ENCODE data around the gene SCP2D1. TPM values are rescaled to one million over a fixed set of nuclear protein-coding genes. Genes with fewer than 3 reads are reported as not detected.

Gene SCP2D1
- polyA plus RNA-seq, 4 donors: not detected

DNA sequence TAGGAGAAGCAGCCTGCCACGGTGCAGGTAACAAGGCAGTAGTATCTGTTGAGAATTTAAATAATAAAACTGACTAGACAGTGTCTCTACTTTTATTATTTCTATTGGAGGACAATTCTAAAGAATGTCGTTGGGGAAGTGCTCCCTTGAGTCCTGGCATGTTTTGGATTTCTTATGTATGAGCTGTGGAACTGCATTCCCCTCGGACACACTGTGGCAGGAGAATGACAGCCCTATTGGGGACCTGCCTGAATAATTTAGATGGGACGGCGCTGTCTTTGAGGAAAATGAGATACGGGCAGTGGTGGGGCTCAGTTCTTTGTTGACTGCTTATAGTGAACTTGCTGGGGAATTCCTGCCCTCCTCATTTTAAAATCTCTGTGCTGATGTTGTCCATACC lies 2.4 kb upstream of the SCP2D1 start:
- DNase-seq (ENCODE audit: low read depth in 4 of 4, low spot score in 3 of 4): no peak

DNA sequence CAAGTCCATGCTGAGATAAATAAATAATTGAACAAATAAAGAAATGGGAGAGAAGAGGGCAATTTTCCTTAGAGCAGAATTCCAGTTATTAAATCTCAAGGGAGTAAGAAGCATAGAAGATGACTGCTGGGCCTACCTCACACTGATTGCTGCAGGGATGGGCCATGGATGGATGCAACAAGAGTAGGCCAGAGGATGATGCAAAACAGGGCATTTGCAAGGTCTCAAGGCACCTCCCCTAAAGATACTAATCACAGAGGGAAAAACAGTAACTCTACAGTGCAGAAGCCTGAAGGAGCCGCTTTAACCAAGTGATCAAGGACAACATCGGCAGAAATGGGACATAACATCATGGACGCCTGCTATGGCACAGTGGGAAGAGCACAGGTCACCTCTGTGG lies 1.7 kb upstream of the SCP2D1 start:
- no peak for DNase-seq (ENCODE audit: low read depth in 4 of 4, low spot score in 3 of 4)

DNA sequence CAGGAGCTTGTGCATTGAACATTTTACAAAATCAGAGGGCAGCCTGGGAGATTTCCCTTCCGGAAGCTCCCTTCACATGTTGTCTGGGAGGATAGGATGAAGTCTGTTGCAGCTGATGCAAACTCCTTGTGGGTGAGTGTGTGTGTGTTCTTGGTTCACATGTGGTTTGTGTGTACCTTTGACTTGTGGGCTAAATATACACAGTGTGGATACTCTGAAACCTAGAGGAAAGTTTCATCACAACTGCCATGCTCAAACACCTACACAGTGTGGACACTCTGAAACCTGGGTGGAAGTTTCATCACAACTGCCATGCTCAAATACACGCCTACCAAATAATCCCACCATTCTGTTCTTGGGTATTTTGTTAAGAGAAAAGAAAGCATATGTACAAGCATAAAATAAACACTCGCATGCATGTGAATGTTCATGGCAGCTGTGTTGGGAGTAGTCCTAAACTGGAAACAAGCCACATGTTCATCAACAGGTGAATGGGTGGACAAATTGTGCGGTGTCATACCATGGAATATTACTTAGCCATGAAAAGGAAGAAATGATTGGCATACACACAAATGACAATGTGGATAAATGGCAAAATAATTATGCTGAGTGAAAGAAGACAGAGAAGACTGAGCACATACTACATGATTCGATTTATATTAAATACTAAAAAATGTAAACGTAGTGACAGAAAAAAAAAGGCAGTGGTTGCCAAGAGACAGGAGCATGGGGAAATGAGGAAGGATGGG lies 1.8 kb downstream of the SCP2D1 start:
- no peak for DNase-seq (ENCODE audit: low read depth in 4 of 4, low spot score in 3 of 4)

DNA sequence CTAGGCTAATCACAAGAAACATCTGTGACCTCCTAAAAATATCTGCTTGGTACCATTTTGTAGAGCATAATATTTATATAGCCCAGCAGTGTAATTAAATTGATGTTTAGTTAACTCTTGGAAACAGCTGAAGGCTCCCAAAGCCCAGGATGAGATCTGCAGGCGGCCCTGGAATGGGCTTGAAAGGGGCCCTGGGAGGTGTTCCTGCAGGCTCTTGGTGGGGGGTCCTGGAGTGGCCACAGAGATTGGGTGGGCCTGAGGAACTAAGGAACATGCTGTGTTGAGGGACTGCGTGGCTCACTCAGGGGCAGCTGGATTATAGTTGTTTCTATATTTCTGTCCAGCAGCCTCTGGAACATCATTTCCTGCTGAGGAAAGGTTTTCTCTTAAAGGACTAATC lies 9.2 kb downstream of the SCP2D1 start:
- no peak for DNase-seq (ENCODE audit: low read depth in 4 of 4, low spot score in 3 of 4)

DNA sequence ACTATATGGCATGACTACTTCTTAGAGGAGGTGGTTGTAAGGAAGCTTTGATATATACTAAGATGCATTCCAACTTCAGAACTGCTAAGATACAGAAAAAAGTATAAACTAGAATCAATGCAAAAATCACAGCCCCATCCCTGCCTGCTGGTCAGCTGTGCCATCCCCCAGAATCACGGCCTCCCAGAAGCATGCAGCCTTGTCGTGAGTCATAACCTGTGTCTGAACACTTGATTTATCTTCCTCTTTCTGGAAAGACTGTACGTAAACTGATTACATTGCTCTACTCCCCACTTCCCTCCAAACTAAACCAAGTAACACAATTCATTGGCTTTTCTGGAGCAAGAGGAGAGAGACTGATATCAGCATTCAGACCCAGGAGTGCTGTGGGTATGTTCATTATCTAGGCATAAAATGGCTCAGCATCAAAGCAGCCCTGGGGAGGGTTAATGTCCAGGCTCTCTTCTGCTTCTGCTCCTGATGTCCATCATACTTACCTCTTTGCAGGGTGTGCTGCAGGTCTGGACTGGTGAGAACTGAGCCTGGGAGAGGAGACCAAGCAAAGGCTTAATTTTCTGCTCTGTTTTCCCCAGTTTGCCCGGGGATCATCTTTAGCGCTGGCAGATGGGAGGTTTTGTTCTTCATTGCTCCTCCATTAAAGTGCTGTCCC lies 18.4 kb downstream of the SCP2D1 start:
- no peak for DNase-seq (ENCODE audit: low read depth in 4 of 4, low spot score in 3 of 4)

DNA sequence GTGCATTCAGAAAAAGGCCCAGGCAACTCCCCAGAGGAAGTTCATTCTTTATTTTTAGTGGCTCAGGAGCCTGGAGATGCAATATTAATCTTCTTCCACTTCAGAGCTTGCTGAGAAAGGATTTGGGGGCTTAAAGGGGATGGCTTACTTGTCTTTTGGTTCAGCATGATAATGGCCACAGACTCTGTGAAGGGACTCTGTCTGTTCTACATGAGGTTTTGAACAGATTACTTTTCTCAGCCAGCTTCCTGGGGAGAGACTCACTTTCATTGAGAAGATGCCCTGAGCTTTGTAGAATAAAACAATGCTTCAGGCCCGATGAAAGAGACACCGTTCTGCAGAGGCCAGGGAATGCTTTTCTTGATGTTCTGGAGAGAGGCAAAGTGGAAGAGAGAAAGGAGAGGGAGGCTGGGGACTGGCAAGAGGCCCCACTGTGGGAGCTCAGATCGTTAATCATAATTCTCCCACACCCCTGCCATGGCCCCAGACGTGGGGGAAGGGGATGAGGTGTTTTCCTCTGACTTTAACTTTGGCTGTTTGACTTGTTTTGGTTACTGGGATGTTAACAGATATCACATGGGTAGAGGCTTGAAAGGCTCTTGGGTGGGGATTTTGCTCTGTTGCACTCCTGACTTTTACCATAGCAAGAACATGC lies 19.1 kb downstream of the SCP2D1 start:
- no peak for DNase-seq (ENCODE audit: low read depth in 4 of 4, low spot score in 3 of 4)

DNA sequence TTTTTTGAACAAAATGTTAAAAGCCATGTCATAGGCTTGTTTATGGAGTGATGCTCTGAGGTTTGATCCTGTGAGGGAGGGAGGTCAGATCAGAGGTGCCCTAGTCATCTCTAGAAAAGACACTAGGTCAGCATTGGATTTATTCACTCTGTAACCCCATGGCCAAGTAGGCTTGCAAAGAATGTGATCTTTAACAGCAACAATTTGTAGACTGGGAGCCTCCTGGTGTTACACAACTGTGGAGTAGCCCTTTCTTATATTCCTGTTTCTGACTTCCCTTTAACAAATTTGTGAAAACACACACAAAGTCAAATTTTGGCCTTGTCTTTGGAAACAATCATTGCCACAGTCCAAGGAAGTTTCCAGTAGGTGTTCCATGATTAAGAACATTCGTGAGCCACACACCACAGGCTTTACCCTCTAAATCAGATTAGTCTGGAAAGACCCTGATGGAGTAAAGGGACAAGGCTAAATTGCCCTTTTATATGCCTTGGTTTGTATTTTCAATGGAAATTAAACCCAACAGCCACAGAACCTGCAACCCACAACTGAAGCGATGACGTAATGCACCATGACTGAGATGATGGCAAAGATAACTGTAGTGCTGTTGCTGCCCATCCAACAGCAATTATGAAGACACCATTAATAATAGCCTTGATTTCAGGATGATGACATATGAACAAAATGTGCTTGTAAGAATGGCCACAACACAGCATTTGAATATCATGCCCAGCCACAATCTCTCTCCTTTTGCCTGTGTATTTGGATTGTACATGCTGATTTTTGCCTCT lies 22.1 kb downstream of the SCP2D1 start:
- no peak for DNase-seq (ENCODE audit: low read depth in 4 of 4, low spot score in 3 of 4)

DNA sequence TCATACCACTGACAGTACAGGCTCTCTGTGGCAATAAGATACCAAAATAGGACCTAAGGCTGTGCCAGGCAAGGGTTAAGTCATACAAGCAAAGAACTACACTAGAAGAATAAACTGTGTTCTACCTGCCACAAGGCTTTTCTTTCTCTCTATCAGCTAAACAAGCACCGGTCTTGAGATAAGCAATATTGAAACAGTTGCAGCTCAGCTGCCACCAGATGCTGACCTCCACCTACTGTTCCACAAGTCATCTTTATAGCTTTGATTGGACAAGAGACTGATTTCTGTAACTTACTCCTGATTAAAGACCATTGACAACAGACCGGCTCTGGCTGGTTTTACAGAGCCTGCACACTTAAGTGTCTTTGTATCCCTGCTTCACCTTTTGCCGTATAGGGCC lies 24.1 kb downstream of the SCP2D1 start:
- DNase-seq (ENCODE audit: low read depth in 4 of 4, low spot score in 3 of 4): no peak

DNA sequence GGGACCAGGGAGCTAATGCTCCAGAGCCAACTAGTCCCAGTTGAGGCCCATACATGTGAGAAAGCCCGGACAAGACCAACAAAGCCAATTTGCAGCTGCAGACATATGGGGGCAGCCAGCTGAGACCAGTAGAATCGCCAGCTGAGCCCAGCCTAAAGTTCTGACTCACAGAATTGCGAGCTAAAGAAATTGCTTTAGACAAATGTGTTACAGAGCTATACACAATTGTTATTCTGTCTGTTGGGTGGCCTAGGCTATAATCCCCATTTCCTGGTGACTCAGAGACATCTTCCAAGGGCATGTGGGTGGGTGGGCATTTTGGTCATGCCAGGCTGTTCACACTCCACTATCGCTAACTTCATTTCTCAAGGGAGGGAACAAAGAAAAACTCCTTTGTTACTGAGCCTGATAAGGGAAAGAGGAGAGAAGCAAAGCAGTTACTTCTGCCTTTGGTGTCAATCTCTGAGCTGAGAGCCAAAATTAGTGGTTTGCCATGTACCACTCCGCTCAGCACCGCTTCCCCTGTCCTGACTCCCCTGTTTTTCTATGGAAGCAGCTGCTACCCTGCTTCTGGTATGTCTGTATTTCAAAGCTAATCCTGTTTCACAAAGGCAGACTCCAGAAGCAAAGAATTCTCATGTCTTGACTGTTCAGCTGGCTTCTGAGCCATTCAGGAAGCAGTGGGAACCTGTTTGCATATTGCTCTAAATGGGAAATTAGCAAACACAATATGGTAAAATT lies 26.1 kb downstream of the SCP2D1 start:
- DNase-seq (ENCODE audit: low read depth in 4 of 4, low spot score in 3 of 4): no peak

DNA sequence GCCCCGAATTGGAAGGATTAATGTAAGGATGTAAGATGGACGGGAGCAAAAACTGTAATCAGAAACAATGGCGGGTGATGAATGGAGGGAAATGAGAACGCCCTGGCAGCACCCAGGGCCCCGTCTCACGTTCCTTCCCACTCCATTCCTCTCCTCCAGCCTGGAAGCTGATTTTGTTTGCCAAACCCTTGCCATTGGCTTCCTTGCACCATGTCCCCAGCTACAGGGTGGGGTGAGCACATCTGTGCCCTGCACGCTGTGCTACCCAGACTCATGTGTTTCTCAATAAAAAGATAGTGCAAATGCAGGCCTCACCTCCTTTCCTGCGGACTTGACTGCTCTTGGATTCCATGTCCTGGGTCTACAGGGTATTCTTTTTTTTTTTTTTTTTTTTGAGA lies 26.7 kb downstream of the SCP2D1 start:
- no peak for DNase-seq (ENCODE audit: low read depth in 4 of 4, low spot score in 3 of 4)

DNA sequence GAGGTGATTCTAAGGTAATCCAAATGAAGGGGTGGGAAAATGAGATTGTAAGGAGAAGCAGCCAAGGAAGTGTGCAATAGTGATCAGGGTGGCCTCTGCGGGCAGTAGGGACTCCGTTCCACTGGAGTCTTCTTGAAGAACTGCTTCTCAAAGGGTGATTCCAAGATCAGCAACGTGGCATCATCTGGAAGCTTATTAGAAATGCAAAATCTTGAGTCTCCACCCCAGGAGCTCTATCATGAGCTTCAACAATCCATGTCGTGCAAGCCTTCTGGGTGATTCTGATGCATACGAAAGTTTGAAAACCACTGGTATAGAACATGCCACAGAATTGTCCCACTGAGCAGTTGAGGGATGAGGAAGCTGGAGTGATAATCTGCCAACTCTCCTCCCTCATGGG lies 31.4 kb downstream of the SCP2D1 start:
- DNase-seq (ENCODE audit: low read depth in 4 of 4, low spot score in 3 of 4): no peak

DNA sequence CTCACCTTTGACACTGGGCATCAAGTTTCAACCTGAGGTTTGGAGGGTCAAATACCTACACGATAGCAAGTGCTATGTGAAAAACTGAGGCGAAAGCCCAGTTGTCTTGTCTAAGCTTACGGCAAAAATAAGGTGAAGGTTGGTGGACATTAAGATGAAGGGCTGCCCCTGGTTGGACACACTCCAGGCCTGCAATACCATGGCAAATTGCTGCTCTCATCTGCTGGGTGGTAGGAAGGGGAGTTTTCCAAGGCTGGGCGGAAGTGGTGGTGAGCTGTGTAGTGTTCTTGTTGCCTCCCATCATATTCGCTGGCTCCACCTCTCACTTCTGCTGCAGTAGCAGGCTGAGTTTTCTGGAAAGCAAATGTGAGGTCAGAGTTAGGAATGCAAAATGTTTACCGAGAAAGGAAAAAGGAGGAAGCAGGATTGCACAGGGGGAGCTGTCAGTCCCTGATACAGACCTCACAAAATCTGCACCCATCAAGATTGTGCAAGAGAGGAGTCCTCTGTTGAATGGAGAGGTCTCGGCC lies 33.7 kb downstream of the SCP2D1 start:
- DNase-seq (ENCODE audit: low read depth in 4 of 4, low spot score in 3 of 4): no peak

DNA sequence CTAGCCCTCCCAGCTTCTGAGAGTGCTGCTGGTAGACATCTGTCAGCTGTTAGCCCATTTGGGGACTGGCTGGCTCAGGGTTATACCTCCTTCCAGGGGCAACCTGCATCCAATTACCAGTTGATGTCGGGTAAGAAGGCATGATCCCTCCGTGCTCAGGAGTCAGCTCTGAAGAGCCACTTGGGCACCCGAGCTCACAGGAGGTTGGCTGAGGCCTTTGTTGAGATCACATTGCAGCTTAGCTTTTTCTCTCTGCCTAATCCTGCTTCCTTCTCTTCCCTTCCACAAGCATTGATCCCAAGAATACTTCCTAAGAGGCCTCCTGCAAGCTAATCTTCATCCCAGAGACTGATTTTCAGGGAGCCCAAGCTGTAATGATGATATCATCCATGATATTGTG lies 35.5 kb downstream of the SCP2D1 start:
- DNase-seq (ENCODE audit: low read depth in 4 of 4, low spot score in 3 of 4): no peak

DNA sequence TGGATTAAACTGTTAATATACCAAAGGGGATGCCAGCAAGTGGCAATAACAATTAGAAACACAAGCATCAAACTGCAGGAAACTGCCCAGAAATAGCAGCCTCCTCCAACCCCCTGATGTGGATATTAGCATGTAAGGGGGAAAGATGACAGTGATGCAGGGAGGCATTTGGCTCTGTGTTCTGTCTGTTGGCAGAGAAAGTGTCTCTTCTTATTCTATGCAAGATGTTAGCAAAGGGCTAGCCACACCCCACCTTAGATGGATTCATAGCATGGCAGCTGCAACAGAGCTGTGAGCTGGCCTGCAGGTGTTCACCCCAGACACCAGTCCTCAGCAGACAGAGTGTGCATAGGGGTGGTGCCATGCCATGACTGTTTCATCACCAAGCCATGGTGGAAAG lies 38.0 kb downstream of the SCP2D1 start:
- DNase-seq (ENCODE audit: low read depth in 4 of 4, low spot score in 3 of 4): no peak

DNA sequence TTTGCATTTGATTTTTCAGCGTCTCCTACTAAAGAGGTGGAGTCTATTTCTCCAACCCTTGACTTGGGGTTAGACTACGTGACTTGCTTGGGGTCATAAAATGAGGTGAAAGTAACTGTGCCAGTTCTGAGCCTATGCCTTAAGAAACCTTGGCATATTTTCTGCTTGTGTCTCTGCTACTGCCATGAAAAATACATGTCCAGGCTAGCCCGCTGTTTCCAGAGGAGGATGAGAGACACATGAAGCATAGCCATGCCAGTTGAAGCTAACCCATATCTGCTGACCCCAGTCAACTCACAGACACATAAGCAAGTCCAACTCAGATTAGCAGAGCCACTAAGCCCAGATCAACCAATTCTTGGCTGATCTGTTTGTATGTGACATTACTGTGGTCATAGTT lies 38.7 kb downstream of the SCP2D1 start:
- no peak for DNase-seq (ENCODE audit: low read depth in 4 of 4, low spot score in 3 of 4)

DNA sequence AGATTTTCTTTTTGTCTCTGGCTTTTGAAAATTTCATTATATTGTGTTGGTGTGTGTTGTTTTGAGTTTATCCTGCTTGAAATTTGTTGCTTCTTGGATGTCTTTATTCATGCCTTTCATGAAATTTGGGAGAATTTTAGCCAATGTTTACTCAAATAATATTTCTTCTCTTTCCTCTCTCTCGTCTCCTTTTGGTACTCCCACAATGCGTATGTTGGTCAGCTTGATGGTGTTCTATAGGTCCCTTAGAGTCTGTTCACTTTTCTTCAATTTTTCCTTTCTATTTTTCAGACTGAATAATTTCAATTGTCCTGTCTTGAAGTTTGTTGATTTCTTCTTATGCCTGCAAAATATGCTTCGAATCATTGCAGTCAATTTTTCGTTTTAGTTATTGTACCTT lies 39.6 kb downstream of the SCP2D1 start:
- no peak for DNase-seq (ENCODE audit: low read depth in 4 of 4, low spot score in 3 of 4)

DNA sequence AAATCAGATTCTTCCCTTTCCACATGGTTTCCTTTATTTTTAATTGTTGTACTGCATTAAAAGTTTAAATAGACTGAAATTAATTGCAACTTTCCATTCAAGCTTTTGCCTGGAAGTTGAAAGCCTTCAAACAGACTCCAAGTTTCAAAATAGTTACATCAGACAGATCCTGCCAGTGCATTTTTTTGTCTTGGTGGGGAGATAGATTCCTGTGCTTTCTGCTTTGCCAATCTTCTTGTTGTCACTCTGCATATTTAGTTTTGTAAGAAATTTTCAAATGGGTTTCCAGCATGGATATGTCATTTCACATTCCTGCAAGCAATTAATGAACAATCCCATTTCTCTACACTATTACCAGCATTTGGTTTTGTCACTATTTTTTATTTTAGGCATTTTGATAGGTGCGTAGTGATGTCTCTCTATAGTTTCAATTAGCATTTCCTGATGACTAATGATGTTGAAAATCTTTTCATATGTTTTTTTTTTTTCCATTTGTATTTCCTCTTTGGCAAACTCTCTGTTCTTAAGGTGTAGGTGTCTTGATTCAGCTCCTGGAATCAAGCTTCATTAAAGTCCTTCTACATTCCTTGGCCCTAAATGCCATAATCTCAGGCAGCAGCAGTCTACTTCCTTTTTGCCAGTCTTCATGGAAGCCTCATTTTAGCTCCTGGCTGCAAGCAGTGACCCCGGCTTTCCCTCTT lies 40.5 kb downstream of the SCP2D1 start:
- no peak for DNase-seq (ENCODE audit: low read depth in 4 of 4, low spot score in 3 of 4)

DNA sequence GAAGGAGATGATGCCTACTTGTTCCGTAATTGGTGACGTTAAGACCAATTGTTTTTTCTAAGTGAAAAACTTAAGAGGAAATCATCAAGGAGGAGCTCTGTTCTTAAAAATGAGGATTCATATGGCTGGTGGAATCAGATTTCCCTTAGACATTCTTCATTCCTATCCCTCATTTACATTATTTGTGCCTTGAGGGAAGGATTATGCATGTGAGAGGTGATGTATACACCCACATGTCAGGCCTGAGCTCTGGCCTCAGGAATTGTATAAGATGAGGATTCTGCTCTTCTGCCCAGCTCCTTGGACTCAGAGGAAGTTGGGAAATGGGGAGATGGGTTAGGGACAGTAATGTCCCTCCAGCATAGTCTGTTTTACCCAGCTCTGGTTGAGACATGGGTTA lies 42.3 kb downstream of the SCP2D1 start:
- no peak for DNase-seq (ENCODE audit: low read depth in 4 of 4, low spot score in 3 of 4)

DNA sequence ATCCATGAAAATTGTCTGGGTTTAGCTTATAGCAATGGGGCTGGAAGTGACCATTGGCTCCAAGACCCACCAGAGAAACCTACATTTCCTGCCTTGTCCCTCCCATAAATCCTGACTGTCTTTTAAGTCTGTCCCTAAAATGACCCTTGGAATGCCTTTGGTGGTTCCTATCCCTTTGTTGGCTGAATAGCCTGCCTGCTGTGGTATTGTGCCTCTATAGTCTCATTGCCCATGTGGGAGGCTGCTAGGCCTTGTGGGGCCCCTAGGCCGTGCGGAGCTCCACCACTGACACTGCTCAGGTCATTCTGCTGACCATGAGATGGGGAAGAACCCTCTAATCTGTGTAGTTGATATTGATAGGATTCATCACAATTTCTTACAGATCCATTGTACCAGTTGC lies 43.3 kb downstream of the SCP2D1 start:
- no peak for DNase-seq (ENCODE audit: low read depth in 4 of 4, low spot score in 3 of 4)

DNA sequence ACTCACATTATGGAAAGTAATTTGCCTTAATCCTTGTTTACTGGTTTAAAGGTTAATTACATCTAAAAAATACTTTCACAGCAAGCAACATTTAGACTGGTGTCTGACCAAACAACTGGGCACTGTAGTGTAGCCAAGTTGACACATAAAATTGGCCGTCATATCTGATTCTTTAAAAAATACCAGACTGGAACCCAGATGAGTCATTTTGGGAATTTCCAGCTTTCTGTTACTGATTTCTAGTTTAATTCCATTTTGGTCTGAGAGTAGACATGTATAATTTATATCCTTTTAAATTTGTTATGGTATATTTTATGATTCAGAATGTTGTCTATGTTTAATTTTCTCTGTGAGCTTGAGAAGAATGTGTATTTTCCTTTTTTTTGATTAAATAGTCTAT lies 44.1 kb downstream of the SCP2D1 start:
- DNase-seq (ENCODE audit: low read depth in 4 of 4, low spot score in 3 of 4): no peak
